G401.6 (cell line): ENCODE measurements around the gene ITPK1.

Experiments
- FAIRE-seq: peaks from 2 replicates; lab custom pipeline; 2012; peaks lifted over from hg19 to GRCh38; lab: Jason Lieb, UNC

The ITPK1 gene

DNA sequence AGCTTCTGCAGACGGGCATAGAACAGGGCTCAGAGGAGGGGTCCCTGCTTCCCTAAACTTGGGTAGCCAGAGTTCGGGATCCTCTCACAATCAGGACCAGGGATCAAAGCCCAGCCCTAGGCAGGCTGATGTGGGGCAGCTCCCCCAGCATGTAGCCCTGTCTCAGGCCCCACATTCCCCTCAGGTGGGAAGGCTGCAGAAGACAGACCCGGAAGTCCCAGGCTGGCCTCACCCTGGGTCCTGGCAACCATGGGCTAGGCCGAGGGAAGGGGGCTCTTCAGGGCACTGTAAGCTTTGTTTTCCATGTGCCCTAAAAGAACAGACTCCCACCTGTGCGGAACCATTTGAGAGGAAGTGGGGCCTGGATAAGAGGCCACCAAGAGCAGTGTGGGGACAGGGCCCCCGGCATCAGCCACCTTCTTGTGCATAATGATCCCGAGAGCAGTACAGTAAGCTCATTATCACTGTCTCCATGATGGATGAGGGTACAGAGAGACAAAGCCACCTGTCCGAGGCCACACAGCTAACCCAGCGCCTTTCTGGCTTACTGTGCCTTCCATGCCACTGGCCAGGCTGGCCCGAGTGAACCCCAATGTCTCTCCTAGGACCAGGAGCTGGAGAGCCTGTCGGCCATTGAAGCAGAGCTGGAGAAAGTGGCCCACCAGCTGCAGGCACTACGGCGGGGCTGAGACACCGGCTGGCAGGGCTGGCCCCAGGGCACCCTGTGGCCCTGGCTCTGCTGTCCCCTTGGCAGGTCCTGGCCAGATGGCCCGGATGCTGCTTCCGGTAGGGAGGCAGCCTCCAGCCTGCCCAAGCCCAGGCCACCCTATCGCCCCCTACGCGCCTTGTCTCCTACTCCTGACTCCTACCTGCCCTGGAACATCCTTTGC lies 181.3 kb downstream of the ITPK1 start:
- FAIRE-seq = no peak

DNA sequence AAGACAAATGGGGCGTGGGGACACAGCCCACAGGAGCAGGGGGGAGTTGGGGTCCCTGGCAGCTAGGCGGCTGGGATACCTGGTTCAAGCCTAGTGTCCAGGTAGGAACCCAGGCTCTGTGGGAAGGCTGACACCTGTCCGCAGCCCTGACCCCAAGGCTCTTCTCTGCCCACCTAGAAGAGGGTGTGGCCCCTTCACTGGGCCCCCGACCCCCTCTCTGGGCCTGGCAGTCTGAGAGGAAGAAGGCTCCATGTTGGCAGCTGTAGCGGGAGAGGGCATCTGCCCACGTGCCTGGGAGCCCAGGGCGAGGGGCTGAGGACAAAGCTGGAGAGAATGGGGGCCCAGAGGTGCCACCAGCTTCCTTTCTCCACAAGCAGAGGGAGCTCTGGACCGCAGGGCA lies 182.2 kb downstream of the ITPK1 start:
- FAIRE-seq = no peak

DNA sequence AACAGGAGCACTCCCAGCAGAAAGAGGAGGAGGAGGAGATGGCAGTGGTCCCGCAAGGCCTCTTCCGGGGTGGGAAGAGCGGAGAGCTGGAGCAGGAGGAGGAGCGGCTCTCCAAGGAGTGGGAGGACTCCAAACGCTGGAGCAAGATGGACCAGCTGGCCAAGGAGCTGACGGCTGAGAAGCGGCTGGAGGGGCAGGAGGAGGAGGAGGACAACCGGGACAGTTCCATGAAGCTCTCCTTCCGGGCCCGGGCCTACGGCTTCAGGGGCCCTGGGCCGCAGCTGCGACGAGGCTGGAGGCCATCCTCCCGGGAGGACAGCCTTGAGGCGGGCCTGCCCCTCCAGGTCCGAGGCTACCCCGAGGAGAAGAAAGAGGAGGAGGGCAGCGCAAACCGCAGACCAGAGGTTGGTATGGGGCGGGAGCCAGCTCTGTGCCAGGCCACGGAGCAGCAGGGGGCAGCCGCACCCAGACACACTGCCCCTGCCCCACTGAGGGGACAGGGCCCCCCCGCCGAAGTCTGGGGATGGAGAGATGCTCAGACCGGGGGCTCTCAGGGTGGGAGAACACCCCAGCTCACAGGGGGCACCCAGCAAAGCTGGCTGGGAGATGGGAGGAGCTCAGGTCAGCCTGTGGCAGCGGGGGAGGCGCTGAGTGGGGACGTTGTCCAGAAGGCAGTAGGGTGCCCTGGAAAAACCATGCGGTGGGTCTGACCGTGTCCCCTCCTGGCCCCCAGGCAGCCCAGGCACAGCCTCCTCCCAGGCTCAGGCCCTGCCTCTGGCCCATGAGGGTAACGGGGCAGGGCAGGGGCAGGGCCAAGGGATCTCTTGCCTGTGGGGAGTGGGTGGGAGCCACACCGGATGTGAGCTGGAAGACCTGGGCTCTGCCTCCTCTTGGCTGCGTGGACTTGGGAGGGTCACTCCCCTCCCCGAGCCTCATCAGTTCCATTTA lies 183.0 kb downstream of the ITPK1 start:
- no peak for FAIRE-seq

DNA sequence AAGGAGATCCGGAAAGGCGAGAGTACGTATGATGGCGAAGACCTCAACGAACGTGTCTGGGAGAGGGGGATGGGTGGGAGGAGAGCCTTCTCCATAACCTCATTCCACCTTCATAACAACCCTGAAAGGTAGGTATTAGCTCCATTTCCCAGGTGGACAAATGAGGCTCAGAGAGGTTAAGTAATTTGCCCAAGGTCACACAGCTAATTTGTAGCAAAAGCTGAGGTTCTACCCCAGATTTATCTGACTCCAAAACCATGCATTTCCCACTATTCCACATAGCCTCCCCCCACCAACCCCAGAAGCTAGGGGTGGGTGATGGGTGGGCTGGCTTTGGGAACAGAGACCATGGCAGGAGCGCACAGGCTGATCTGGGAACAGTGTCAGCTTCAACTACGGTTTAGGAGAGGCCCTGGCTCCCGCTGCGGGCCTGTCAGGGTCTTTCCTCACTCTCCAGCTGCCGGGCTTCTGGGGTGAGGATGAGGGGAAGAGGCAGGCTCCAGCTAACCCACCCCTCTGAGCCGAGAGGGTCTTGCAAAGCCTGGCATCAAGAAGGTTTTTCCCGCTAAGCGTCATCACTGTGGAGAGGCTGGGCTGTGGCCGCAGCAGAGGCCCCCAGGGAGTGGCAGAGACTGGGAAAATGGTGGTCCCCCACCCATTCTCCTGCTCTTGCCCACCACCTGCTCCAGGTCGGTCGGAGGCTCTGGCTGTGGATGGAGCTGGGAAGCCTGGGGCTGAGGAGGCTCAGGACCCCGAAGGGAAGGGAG lies 183.9 kb downstream of the ITPK1 start:
- no peak for FAIRE-seq

DNA sequence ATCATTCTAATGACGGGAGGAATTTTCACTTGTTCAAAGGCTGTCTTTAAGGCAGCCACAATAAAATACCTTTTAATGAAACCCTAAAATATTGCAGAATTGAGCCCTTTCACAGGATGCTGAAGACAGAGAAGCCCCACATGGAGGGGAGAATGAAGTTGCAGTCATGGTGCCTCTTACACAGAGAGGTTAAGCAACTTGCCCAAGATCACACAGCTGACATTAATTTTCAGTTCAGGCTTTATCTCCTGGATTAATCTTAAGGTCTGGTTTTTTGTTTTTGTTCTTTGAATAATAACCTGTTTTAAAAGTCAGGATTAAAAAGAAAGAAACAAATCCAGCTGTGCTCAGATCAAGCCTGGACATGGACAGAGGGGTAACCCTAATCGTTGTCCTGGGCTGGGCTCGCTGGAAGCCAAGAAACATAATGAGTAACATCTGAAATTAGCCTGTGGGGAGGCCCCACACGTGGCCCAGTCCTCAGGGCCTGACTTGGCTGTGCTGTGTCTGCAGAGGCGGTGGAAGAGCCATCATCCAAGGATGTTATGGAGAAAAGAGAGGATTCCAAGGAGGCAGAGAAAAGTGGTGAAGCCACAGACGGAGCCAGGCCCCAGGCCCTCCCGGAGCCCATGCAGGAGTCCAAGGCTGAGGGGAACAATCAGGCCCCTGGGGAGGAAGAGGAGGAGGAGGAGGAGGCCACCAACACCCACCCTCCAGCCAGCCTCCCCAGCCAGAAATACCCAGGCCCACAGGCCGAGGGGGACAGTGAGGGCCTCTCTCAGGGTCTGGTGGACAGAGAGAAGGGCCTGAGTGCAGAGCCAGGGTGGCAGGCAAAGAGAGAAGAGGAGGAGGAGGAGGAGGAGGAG lies 184.8 kb downstream of the ITPK1 start:
- no peak for FAIRE-seq

DNA sequence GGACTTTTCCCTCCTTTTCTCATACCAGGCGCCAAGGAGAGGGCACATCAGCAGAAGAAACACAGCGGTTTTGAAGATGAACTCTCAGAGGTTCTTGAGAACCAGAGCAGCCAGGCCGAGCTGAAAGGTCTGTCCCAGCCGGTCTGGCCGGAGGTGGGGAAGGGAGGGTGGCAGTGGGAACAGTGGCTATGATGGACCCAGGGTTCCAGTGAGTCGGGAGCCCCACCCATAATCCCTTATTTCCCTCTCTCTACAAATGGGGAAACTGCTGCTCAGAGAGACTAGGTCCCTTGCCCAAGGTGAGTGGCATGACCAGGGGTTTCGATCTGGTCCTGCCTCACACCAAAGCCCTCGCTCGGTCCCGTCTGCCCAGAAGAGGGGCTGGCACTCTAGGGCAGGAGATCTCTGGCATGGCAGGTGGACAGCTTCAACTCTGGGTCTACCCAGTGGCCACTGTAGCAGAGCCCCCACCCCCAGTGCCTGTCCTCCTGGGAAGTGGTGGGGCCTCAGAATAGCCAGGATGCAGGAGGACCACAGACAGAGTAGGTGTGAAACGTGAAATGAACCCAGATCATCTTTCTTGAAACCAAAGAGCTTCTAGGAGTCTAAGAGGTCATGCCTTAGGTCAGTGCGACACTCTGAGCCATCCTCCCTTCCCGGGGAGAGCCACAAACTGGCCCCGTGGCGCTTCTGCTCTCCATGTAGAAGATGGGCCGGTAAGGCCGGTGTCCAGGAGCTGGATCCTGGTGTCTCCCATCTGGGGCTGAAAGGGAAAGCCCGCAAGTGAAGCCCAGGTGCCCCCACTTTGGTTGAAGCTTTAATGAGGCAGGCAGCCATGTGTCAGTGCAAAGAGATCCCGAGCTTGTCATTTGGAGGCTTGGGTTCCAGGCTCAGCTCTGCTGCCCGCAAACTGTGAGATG lies 185.8 kb downstream of the ITPK1 start:
- no peak for FAIRE-seq

DNA sequence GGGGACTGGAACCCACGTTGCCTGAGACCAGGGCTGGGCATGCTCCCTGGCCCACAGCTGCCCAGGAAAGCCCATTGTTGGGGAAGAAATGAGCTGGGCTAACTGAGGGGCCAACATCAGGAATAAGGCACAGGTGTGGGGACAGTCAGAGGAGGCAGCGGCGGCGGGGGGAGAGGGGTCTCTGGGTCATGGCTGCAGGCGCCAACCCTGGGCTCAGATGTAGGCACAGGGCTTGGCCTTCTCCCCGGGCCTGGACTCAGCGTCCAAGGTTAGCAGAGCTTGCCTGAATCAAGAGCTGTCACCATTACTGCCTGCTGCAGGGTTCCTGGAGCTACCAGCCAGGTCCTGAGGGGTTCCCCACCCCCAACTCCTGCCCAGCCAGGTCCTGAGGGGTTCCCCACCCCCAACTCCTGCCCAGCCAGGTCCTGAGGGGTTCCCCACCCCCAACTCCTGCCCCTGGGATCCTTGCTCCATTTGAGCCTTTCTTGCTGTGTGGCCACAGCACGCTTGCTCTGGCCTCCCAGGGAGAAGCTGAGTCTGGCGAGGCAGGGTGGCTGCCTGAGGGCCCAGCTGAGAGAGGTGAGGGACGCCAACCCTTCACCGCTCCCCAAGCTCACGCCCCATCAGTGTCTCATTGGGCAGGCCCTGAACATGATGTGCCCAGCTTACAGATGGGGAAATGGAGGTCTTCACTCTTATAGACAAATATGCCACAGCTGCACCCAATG lies 186.6 kb downstream of the ITPK1 start:
- no peak for FAIRE-seq

DNA sequence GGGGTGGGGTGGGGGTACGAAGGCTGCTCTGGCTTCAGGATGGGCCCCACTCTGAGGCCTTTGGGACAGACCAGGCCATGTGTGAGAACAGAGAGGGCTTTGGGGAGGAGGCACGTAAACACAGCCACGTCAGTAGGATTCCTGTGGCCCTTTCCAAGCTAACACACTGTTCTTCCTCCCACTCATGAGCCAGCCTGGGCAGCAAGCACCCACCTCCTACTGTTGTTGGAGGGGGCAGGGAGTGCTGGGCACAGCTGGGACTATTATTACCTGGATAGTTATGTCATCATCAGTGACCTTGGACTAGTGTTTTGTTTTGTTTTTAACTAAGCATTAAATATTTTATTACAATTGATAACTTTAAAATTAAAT lies 187.5 kb downstream of the ITPK1 start:
- no peak for FAIRE-seq

DNA sequence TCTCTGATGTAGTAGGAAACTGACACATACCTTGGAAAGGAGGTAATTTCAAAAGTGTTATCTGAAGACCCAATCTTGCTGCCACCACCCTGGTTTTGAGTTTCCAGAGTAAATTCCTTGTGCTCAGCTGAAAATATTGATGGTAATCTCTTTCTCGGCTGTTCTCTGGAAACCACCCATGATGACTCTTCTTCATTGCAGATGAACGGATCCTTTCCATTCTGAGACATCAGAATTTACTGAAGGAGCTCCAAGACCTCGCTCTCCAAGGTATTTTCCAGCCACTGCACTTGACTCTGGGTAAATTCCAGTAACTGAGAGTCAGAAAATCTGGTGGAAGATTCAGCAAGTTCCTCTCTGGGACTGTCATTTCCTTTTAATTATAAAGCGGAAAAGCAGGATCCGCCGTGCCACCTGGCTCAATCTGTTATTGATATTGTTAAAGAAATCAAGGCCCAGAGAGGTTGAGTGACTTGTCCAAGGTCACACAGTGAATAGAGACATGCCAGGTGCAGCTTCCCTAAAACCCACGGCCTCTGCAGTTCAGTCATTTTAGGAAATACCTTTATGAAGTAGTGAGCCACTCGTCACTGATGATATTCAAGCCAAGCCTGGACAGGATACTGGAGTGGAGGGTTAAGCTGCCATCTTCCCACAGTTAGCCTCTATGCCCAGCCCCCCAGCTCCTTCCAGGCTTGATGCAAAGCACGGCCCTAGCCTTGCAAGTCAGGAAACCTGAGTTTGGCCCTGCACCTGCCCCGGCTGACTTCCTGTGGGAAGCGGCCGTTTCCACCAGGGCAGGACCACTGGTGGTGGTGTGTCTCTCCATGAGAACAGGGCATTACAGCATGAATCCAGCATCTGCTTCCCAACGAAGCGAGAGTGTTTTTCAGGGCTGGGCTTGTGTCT lies 188.1 kb downstream of the ITPK1 start:
- FAIRE-seq = no peak

DNA sequence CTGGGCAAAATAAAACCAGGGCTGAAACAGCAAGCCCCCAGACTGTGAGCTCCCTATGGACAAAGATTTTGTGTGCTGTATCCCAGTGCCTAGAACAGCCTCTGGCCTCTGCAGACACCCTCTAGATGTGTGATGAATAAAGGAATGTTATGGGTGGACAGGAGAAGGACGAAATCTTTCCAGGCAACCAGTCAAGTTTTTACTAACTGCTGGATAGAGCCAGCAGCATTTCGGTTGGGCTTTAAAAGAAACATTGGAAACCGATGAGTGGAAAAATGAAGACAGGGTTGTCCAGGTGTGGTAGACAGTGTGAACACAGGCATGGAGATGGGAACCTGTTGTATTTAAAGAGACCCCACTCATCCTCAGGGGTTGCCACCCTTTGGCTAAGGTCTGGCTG lies 188.8 kb downstream of the ITPK1 start:
- no peak for FAIRE-seq

DNA sequence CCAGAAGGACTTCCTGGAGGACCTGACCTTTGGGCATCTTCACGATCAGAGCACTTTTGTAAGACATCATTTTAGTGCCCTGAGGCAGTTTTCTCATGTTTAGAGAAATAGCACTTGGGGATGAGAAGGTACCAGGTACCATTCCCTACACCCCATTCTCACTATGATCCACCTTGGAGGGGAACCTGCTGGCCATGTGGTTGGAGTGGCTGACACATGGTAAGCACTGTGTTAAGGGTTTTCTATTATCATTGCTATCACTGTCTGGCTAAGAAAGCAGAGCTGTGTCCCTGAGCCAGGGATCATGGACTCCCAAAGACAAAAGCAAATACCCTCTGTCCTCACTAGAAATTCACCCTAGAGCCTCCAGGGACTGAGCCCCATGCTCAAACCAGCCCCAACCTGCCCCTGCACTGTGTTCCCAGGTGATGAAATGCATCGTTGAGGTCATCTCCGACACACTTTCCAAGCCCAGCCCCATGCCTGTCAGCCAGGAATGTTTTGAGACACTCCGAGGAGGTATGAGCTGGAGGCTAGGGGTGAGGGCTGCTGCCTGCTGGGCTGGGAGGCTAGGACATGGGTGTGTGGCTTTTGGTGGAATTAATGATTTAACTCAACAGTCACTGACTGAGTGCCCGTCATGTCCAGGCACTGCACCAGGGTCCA lies 189.4 kb downstream of the ITPK1 start:
- no peak for FAIRE-seq

DNA sequence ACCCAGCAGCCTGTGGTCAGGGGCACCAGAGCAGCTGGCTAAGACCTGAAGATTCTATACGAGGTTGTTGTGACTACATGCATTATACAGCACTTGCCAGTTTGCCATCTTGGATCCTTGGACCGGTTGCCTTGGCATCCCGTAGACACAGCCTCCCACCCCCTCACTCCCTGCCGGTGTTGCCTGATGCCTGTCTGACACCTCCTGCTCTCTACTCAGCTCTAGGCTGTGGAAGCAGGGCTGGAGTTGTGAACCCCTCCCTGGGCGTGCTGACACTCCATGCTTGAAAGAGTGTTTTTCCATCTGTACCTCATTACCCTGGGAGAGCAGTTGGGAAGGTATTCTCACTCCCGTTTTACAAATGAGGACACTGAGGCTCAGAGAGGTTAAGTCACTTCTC lies 190.3 kb downstream of the ITPK1 start:
- no peak for FAIRE-seq

DNA sequence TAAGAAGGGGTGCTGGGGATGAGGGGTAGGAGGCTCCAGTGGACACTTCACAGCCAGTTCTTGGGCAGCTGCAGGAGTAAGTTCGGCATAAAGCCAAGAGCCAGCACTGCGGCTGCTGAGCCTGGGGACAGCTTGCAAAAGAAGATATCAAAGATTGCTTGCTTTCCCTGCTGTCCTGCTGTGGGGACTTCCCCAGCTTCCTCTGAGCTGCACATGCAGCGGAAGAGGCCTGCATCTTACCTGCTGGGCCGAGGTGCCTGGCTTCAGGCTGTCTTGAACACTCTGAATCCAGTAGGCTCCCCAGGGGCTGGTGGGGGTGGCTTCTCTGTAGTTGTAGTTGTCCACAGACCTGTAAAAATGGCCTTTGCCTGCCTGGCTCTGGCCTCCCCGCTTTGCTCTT lies 191.5 kb downstream of the ITPK1 start:
- FAIRE-seq = no peak

DNA sequence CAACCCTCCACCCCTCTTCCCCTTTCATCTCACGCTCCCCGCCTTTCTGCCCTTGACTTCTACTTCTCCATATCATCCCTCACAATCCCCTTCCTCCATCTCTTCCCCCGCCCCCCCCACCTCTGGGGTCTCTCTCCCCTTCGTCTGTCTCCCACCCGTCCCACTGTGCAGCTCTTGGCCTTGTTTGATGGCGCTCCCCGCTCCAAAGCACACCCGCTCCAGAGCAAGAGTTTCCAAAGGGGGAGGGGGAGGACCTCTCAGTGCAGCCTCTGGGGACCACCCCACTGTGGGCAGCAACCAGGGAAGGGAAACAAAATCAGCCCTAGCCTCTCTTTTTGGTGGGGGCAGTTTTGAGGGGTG lies 192.0 kb downstream of the ITPK1 start:
- no peak for FAIRE-seq

DNA sequence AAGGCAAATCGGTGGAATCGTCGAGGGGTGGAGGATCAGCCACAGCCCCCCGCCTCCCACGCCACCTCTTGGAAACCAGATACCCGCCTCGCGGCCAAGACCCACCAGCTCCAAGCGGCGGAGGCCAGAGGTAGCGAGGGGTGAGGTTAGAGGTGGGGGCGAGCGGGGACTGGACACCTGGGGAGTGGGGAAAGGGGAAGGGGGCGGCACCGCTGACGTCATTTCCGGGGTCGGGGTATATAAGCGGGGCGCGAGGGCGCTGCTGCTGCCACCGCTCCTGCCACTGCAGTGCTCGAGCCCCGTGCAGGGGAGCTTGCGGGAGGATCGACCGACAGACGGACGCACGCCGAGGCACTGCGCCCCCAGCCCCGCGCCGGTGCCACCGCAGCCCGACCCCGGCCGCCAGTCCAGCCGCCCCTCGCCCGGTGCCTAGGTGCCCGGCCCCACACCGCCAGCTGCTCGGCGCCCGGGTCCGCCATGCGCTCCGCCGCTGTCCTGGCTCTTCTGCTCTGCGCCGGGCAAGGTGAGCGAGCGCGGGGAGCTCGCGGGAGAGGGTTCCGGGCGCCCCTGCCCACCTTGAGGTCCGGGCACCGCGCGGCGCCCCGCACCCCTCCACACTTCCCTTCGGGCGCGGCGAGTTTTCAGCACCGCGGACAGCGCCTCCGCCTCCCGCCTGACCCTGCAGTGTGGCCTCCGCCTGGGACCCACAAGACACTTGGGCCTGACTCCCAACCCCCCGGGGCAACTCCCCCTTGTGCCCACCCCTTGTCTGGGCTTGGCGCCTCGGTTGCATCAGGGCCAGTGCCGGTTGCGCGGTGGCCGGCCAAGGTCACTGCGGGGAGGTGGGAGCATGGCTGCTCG lies 192.6 kb downstream of the ITPK1 start, which contains the start of gene CHGA:
Gene CHGA, plus strand, starts transcription at position 268 of the 861 bp plus-strand sequence. Its CDS starts 210 bp downstream, at position 478.
- no peak for FAIRE-seq

DNA sequence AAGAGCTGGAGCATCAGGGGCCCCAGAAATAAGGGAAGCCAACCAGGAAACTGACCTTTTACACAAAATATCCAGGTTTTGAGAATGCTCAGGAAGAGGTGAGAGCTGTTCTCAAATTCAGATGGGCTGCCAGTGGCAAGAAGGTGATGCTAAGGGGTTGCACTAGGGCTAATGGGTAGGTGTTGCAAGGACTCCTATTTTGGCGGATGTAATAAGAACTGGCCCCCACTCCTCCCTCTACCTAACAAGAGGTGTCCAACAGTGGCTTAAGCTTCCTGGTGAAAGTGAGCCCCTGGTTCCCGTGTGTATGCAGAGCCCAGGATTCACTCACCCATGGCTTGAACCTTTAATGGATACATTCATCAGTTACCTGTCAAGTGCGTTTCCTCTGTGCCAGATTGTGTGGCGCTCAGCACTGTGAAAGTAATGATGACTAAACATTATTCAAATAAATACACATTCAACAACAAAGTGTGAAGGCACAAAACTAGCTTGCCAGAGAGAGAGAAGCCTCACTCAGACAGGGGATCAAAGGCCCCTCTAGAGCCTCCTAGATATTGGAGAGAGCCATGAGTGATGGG lies 193.5 kb downstream of the ITPK1 start:
- no peak for FAIRE-seq

DNA sequence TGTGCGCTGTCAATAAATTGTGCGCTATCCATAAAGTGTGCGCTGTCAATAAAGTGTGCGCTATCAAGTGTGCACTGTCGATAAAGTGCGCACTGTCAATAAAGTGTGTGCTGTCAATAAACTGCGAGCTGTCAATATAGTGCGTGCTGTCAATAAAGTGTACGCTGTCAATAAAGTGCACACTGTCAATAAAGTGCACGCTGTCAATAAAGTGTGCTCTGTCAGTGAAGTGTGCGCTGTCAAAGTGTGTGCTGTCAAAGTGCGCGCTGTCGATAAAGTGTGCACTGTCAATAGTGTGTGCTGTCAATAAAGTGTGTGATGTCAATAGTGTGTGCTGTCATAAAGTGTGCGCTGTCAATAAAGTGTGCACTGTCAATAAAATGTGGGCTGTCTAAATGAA lies 195.7 kb downstream of the ITPK1 start:
- FAIRE-seq = no peak
